ENCODE data around the gene MYMK.

Gene MYMK

DNA sequence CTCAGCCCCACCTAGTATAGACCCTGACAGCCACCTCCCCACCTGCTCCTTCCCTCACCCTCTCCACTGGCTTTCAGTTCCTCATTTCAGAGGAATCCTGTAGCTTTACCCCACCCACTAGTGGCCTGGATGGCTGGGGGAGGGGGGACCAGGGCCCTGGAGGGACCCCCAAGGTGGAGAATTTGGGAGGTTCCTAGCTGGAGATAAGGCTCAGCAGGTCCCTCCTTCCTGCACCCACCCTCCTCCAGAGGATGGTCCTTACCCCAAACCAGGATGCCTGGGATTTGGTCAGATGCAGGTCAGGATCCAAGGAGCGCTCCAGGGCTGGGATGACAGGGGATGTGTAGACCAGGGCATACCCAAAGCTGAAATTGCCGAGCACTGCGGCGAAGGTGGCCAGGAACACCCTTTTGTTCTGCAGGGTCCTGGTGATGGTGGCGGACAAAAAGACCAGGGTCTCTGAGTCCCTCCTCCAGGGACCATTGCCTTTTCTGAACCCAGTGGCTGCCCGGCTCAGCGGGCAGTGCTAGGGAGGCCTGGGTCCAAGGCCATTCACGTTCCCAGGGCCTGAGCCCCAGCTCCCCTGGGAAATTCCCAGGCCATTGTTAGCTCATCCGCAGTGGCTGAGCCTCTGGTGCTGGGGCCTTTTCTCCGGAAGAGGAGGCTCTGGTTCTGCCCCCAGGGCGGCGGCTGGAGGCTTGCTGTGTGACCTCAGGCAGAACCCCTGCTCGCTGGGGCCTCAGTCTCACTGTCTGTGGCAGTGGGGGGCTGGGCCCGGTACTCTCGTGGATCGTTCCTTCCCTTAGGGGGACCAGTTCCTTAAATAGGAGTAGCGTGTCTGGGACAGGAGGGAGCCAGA, 46.5 kb downstream of the MYMK start:
- DNase-seq: peak; percentile 50

DNA sequence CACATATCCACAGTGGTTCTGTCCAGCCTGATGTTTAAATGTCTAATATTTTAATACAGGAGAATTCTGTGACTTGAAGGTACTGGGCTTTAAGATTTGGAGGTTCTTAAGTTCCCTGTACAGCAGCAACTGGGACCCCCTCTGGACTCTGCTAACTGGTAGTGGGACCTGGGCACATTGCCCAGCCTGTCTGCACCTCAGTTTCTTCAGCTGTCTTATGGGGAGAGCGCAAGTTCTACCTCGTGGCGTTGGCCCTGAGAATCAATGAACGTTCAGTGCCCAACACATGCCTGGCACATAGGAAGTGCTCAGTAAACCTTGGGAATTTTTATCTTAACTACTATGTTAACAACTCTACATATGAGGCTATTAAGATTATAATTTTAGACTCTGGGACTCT, 47.3 kb downstream of the MYMK start:
- DNase-seq: no peak

DNA sequence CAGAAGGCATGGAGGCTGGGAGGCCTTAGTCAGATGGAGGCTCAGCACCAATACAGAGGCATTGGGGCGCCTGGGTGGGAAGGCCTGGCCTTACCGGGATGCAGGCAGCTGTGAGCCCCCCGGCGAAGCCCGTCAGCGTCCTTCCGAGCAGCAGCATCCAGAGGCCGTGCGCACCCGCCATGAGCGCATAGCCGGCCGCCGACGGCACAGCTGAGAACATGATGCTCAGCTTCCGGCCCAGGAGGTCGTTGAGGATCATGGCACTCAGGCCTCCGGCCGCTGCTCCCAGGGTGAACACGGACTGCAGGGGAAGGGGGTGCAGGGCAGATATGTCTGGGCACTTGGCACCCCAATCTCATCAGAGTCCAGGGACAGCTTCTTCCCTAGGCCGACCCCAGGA, 47.8 kb downstream of the MYMK start:
- DNase-seq: no peak

DNA sequence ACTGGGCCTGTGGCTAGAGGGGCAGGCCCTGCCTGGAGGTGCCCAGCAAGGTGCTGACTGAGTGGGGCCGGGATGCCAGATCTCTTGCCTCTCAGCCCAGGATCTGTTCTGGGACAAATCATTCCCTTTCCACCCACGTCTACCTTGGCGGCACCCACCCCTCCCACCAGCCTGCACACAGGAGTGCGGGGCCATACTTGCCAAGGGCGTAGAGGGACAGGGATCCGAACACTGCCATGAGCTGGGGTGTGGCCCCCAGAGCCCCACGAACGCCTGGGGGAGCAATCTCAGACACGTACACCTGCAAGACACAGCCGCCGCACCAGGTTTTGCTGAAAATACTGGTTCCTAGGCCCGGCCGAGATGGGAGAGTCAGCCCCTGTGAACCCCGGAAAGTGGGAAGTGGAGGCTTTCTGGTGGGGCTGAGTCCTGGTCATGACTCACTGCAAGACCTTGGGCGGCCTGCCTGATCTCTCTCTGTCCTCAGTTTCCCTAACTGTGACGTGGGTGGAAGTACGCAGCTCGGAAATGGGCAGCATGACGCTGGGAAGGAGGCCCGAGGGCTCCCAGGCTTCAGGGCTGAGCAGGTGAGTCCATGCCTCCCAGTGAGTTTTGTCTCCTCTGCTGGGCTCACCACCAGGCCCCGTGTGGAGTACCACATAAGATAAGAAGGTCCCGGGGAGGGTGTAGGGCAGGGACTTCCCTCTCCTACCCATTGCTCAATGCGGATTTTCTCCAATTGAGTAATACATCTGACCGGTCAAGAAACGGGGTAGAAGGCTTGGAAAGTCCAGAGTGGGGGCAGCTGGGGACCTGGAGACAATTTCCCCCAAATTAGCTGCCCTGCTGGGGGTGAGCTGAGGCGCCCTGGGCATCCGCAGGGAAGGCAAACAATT, 48.5 kb downstream of the MYMK start:
- no peak for DNase-seq

DNA sequence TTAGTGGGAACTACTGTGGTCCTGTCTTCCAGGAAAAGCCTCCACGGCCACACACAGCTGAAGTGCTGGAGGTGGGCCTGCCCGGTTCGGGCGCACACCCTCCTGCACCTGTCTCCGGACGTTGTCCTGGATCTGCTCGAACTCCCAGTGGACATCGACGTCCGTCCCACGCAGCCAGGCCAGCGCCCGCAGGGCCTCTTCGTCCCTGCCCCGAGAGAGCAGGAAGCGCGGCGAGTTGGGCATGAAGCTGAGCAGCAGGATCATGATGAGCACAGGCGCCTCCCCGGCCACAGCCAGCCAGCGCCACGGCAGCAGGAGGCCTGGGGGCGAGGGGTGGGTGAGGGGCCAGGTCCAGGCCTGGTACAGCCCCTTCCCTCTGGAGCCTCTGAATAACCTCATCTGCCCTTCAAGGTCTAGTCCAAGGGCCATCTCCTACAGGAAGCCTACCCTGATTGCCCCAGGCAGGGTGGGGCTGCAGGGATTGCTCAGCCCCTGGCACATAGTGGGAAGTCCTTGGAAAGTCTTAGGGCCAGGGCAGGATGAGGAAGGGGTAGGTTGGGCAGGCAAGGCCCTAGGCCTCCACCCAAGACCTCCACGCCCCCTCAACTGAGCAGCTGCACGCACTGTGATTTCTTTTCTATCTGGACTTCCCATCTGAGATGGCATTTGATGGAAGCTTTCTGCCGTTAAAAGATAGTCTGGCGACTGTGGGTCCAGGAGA, 49.3 kb downstream of the MYMK start:
- no peak for DNase-seq

DNA sequence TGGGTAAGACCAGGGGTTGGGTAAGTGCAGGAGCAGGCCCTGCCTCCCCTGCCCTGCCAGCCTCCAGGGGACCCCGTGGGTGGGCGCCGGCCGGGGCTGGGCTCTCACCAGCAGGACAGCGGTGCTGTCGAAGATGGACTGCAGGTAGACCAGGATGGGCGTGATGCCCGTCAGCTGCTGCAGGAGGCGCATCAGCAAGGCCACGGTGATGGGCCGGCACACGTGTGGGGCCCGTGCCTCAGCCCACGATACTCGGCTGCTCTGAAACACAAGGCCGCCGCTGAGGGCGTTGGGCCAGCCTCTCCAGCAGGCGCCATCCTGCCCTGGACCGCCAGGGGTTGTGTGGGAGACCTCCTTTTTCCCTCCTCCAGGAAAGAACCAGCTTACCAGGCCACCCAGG, 49.9 kb downstream of the MYMK start:
- DNase-seq: no peak

DNA sequence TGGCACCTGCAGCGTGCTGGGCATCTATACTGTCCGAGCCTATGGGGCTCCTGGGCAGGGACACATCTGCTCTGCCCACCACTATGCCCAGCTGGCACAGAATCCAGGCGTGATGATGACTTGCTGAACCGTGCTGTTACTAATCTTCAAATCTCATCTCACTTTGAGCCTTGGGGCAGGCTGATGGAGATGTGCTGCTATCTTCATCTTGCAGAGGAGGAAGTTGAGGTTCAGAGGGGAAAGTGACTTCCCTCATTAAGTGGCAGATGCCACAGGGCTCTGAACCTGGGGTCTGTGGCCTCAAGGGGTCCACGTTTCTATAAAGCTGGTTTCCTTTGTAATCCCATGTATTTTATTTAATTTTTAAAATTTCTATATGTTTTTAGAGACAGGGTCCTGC, 50.5 kb downstream of the MYMK start:
- no peak for DNase-seq

DNA sequence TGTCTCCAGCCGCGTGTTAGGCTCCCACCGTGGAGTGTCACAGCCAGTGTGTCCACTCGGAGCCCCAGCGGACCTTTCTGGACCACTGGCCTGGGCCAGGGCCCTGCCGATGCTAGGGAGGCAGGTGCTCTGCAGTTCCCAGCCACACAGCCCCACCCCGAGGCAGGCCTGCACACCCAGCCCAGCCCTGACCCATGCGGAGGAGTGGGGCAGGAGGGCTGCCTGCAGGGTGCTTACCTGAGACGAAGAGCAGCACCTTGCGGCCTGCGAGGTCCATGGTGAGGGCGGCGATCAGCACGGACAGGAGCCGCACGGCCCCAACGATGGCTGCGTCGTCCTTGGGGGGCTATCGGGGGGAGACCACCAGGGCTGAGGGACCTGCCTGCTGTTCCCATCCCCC, 51.0 kb downstream of the MYMK start:
- DNase-seq: no peak

DNA sequence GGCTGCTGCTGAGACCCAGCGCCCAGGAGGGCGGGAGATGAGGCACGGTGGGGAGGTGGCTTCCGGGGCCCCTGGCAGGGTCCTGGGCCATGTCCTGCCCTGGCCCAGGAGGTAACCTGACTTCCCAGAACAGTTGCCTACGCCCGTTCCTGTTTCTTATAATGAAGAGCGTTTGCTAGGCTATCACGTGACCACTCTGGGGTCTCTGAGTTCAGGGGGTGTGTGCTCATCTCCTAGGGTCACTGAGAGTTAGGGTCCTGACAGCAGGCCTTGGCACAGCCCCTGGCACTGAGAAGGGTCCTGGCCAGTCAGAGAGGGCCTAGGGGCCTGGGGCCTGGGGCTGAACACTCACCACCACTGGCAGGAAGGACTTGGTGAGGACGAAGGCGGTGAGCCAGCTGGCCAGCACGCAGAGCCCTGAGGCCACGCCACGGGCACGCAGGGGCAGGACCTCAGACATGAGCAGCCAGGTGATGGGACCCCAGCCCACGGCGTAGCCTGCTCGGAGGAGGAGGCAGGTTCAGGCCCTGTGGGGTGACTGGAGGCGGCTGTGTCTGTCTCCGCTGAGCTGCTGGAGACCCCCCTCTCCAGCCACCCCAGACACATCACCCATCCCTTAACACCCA, 51.9 kb downstream of the MYMK start:
- peak; percentile 22 for DNase-seq

DNA sequence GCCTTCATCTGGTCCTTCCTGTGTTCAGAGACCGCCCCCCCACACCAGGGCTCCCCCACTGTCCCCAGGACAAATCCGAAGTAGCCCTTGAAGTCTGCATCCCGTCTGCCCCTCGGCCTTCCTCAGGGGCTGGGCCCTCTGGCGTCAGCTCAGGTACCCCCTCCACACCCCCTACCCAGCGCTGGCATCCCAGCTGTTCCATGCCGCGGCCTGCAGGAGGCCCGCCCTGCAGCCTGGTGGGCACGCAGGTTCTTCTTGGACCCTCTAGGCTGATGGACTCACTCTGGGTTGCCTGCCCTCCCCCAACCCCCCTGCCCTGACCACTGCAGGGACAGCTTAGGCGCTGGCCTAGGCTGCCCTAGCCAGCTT, 52.5 kb downstream of the MYMK start:
- DNase-seq: peak; percentile 22

DNA sequence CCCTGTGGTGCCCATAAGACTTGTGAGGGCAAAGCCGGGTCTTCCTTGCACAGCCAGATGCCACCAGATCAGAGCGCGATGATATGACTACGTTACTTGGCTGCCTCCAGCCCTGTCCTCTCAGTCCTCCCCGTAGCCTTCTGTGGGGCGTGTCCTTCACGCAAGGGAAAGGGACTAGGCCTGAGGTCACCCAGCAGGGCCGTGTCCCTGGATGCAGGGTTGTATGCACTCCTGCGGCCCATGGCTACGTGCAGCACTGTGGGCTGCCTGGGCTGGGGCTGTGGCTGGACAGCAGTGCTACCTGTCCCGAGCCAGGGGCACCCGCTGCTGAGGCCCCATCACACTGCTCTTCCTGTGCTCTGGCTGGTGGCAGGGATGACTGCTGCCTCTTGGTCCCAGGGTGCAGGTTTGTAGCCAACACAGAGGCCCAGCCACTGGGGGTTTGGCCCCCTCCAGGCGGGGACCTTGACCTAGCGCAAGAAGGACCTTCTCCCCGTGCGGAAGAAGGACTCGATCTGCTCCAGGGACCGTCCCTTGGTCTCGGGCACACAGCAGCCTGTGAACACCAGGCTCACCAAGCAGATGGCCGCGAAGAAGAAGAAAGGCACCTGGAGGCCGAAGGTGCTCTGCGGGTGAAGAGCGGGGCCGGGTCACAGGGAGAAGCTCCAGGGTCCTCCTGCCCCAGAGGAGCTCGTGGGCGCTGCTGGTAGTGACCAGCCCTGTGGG, 53.0 kb downstream of the MYMK start:
- DNase-seq: peak; percentile 16

DNA sequence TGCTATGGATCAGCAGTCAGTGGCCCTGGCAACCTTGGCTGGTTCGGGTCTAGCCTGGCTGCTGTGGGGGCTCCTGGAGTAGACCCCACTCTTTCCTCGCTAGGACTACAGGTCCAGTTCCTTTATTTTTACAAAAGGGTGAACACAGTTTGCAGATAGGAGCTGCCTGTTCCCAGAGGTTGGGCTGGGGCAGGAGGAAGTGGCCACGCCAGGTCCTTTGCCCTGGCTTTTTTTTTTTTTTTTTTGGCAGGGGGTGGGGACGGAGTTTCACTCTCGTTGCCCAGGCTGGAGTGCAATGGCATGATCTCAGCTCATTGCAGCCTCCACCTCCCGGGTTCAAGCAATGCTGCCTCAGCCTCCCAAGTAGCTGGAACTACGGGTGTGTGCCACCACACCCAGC, 53.8 kb downstream of the MYMK start:
- DNase-seq: no peak

DNA sequence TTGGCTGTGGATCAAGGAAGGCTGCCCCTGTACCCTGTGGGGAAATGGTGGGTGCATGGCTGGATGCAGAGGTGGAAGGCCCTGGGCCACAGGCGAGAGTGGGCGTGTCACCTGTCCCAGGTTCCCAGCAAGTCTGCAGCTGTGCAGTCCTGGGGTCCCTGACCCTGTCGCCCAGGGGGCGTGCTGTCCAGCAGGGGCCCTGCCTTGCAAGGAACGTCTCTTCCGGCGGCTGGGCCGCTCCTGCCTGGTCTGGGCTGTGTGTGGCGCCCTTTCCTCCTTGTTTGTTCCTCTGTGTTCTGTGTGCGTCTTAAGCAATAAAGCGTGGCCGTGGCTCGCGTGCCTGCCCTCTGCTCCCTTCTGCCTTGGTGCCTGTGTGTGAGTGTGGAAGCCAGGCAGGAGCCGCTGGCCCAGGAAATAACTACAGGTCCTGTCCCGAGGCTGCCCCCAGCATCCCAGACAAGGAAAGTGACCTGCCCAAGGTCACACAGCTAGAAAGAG, 54.3 kb downstream of the MYMK start:
- peak; percentile 27 for DNase-seq

DNA sequence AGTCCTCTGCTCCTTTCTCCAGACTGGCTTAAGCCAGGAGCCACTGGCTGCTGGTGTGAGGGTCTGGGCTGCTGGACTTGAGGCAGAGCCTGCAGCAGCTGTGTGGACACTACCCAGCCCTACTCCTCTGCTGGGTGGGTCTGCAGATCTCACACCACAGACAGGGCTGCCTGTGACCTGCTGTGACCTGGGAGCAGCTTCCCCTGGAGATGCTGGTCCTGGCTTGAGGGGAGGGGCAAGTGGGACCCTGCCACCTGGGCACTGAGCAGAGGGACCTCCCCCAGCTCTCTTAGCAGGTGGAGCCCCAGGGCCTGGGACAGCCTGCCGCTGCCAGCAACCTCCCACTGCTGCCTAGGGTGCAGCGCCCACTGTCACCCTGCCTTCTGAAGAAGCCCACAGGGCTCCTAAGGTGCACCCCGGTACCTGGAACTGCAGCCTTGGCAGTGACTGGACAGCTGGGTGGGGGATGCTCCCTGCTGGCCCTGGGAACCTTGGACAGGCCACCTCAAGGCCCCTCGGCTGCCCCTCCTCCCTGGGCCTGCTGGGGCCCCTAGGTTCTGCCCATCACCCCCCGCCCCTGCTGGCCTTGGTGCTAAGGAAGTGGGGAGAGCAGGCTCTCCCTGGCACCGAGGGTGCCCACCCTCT, 55.9 kb downstream of the MYMK start:
- peak; percentile 26 for DNase-seq

DNA sequence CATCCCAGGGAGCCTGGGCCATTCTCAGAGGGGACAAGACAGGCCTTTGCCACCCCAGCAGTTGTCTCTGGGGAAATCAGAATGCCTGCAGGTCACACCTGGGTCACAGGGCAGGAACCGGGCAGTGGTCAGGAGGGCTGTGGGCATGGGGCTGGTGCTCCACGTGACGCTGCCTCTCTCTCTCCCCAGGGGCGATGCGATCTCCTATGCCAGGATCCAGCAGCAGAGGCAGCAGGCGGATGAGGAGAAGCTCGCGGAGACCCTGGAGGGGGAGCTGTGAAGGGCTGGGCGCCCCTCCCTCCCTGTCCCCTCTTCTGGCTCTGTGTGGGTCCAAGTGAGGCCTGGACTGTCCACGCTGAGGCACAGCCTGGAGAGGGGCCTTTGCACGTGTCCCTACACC, 56.4 kb downstream of the MYMK start:
- peak; percentile 23 for DNase-seq

DNA sequence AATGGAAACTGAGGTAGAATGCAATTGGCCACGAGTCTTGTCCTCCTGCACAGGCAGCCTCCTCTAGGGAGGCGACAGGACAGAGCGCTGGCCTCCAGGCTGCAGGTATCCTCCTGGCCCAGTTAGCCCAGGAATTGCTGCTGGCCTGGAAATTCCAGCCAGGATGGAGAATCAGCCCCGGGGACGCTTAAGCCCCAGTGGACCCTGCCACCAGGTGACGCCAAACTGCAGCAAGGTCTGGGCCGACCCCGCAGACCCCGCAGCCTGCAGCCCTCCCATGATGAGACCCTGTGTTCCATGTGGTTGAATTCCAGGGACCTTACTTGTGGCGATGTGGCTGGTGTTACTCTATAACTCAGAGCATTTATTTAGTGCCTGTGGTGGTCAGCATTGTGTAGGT, 57.7 kb downstream of the MYMK start:
- no peak for DNase-seq

DNA sequence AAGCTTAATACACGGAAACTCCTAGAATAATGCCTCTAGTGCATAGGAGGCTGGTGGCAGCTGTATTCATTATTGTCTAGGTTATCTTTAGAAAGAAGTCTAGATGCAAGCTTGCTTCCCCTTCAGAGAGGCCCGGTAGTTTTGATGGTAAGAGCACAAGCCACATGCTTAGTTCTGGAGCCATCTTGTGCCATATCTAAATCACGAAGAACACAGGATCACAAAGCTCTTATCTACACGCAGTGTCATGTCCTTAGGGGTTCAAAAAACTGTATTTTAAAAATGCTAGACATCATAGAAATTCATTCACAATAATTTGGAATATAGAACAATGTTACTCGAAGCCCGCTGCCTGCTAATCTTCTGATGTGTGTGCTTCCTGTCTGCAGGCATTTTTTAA, 58.8 kb downstream of the MYMK start:
- no peak for DNase-seq

DNA sequence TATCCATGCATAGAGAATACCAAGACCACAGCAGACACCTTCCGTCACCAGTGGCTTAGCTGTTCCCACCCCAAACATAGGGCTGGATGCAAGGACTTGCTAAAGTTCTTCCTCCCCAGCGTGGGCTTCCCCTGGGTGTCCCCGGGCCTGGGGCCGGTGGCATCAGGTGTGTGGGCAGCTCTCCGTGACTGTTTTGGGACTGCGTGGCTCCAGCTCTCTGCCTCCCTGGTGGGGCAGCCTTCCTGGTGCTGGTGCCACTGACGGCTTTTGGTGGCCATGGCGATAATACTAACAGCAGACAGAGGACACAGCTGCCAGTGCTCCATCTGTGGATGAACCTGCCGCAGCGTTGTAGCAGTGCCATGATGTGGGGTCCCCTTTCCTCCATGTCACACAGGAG, 60.1 kb downstream of the MYMK start:
- DNase-seq: peak; percentile 19

Data from left hindlimb (tissue), 1 donor.